GM23338 (cell line): ENCODE measurements around the gene BTBD1. TPM values are rescaled to one million over a fixed set of nuclear protein-coding genes. Genes with fewer than 3 reads are reported as not detected.

ENCODE experiments used
- EZH2 ChIP-seq: fragments of 200-600 bp; sonication (generic); IDR thresholded peaks from one replicate; pipeline ENCODE4 v1.8.0; 2017; ENCODE audit warnings: antibody characterized with exemption, mild to moderate bottlenecking, low read depth; ENCODE audit not compliant: unreplicated experiment
- NANOG ChIP-seq: IDR thresholded peaks from 2 replicates; pipeline ENCODE4 v1.6.1; 2016; ENCODE audit warnings: antibody characterized with exemption, borderline replicate concordance
- POLR2AphosphoS5 ChIP-seq: IDR thresholded peaks from 2 replicates; pipeline ENCODE4 v1.6.1; 2016; ENCODE audit warnings: antibody characterized with exemption, low read depth
- STAT1 ChIP-seq: IDR thresholded peaks from one replicate; pipeline ENCODE4 v1.6.1; 2016; ENCODE audit warnings: antibody characterized with exemption; ENCODE audit not compliant: unreplicated experiment
- ZNF114 ChIP-seq: fragments of 250-450 bp; sonication (Bioruptor Pico); IDR thresholded peaks from 2 replicates; pipeline ENCODE4 v1.5.0; 2020; ENCODE audit warnings: mild to moderate bottlenecking, moderate library complexity
- ZNF331 ChIP-seq: fragments of 250-450 bp; sonication (Bioruptor Pico); IDR thresholded peaks from 2 replicates; pipeline ENCODE4 v1.5.0; 2020; ENCODE audit warnings: low read depth, mild to moderate bottlenecking, moderate library complexity
- polyA plus RNA-seq: library from polyadenylated mRNA; unstranded; fragments of >200 nt; fragmentation: Nextera tagmentation; extraction: Ambion mirVana; gene quantifications from 2 replicates; pipeline ENCODE4 v1.2.1, GENCODE V29; 2016
- total RNA-seq: library from RNA; depleted of rRNA; stranded (reverse); fragments of >200 nt; shearing (Covaris generic); gene quantifications from 2 replicates; pipeline ENCODE4 v1.2.3, GENCODE V29; 2014
- TF ChIP-seq, protein P1 (sequence below): fragments of 250-450 bp; sonication (Bioruptor Pico); IDR thresholded peaks from 2 replicates; pipeline ENCODE4 v1.5.0; 2020; ENCODE audit warnings: mild to moderate bottlenecking, moderate library complexity
- TF ChIP-seq, protein P2 (sequence below): IDR thresholded peaks from one replicate; pipeline ENCODE4 v1.6.1; 2018; ENCODE audit warnings: antibody characterized with exemption; ENCODE audit not compliant: unreplicated experiment
- TF ChIP-seq, protein P3 (sequence below), 2 experiments: fragments of 200-600 bp in 1 of 2; sonication (generic) in 1 of 2; conservative IDR thresholded peaks; 2 replicates each; pipeline versions ENCODE4 v1.5.1 to v1.6.1; 2016 to 2017; ENCODE audit warnings: antibody characterized with exemption in 2 of 2, low read depth in 2 of 2, mild to moderate bottlenecking in 2 of 2, moderate library complexity in 1 of 2

The BTBD1 gene
- total and polyA plus RNA-seq, 2 experiments from 2014 or later: 12.6 to 66.1 TPM

DNA sequence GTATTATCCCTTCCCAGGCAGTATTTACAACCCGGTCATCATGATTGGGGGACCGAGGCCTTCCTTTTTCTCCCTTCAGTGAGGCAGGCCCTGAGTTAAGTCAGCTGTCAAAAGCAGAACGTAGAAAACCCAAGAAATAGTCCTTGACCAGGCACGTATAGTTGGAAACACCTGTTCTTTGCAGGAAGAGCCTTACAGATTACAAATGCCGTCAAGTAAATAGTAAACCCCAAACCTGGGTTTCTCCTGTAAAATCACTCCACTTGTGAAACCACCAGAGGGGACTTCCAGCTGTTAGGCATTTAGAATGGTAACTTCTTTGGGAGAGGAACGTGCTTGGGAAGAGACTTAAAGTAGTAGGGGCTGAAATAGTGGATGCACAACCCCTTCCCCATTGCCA is 1.0 kb upstream of the BTBD1 start (continued):
- TF ChIP-seq, protein P1, sequence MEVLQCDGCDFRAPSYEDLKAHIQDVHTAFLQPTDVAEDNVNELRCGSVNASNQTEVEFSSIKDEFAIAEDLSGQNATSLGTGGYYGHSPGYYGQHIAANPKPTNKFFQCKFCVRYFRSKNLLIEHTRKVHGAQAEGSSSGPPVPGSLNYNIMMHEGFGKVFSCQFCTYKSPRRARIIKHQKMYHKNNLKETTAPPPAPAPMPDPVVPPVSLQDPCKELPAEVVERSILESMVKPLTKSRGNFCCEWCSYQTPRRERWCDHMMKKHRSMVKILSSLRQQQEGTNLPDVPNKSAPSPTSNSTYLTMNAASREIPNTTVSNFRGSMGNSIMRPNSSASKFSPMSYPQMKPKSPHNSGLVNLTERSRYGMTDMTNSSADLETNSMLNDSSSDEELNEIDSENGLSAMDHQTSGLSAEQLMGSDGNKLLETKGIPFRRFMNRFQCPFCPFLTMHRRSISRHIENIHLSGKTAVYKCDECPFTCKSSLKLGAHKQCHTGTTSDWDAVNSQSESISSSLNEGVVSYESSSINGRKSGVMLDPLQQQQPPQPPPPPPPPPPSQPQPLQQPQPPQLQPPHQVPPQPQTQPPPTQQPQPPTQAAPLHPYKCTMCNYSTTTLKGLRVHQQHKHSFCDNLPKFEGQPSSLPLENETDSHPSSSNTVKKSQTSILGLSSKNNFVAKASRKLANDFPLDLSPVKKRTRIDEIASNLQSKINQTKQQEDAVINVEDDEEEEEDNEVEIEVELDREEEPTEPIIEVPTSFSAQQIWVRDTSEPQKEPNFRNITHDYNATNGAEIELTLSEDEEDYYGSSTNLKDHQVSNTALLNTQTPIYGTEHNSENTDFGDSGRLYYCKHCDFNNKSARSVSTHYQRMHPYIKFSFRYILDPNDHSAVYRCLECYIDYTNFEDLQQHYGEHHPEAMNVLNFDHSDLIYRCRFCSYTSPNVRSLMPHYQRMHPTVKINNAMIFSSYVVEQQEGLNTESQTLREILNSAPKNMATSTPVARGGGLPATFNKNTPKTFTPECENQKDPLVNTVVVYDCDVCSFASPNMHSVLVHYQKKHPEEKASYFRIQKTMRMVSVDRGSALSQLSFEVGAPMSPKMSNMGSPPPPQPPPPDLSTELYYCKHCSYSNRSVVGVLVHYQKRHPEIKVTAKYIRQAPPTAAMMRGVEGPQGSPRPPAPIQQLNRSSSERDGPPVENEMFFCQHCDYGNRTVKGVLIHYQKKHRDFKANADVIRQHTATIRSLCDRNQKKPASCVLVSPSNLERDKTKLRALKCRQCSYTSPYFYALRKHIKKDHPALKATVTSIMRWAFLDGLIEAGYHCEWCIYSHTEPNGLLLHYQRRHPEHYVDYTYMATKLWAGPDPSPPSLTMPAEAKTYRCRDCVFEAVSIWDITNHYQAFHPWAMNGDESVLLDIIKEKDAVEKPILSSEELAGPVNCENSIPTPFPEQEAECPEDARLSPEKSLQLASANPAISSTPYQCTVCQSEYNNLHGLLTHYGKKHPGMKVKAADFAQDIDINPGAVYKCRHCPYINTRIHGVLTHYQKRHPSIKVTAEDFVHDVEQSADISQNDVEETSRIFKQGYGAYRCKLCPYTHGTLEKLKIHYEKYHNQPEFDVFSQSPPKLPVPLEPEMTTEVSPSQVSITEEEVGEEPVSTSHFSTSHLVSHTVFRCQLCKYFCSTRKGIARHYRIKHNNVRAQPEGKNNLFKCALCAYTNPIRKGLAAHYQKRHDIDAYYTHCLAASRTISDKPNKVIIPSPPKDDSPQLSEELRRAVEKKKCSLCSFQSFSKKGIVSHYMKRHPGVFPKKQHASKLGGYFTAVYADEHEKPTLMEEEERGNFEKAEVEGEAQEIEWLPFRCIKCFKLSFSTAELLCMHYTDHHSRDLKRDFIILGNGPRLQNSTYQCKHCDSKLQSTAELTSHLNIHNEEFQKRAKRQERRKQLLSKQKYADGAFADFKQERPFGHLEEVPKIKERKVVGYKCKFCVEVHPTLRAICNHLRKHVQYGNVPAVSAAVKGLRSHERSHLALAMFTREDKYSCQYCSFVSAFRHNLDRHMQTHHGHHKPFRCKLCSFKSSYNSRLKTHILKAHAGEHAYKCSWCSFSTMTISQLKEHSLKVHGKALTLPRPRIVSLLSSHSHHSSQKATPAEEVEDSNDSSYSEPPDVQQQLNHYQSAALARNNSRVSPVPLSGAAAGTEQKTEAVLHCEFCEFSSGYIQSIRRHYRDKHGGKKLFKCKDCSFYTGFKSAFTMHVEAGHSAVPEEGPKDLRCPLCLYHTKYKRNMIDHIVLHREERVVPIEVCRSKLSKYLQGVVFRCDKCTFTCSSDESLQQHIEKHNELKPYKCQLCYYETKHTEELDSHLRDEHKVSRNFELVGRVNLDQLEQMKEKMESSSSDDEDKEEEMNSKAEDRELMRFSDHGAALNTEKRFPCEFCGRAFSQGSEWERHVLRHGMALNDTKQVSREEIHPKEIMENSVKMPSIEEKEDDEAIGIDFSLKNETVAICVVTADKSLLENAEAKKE (CRISPR knock-in tag): no peak
- TF ChIP-seq POLR2AphosphoS5 (no peak), ZNF331 (CRISPR knock-in tag) (no peak), ZNF114 (CRISPR knock-in tag) (no peak), NANOG (no peak), EZH2 (no peak), STAT1 (no peak)
- TF ChIP-seq, protein P2, sequence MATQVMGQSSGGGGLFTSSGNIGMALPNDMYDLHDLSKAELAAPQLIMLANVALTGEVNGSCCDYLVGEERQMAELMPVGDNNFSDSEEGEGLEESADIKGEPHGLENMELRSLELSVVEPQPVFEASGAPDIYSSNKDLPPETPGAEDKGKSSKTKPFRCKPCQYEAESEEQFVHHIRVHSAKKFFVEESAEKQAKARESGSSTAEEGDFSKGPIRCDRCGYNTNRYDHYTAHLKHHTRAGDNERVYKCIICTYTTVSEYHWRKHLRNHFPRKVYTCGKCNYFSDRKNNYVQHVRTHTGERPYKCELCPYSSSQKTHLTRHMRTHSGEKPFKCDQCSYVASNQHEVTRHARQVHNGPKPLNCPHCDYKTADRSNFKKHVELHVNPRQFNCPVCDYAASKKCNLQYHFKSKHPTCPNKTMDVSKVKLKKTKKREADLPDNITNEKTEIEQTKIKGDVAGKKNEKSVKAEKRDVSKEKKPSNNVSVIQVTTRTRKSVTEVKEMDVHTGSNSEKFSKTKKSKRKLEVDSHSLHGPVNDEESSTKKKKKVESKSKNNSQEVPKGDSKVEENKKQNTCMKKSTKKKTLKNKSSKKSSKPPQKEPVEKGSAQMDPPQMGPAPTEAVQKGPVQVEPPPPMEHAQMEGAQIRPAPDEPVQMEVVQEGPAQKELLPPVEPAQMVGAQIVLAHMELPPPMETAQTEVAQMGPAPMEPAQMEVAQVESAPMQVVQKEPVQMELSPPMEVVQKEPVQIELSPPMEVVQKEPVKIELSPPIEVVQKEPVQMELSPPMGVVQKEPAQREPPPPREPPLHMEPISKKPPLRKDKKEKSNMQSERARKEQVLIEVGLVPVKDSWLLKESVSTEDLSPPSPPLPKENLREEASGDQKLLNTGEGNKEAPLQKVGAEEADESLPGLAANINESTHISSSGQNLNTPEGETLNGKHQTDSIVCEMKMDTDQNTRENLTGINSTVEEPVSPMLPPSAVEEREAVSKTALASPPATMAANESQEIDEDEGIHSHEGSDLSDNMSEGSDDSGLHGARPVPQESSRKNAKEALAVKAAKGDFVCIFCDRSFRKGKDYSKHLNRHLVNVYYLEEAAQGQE: no peak
- TF ChIP-seq, protein P3, sequence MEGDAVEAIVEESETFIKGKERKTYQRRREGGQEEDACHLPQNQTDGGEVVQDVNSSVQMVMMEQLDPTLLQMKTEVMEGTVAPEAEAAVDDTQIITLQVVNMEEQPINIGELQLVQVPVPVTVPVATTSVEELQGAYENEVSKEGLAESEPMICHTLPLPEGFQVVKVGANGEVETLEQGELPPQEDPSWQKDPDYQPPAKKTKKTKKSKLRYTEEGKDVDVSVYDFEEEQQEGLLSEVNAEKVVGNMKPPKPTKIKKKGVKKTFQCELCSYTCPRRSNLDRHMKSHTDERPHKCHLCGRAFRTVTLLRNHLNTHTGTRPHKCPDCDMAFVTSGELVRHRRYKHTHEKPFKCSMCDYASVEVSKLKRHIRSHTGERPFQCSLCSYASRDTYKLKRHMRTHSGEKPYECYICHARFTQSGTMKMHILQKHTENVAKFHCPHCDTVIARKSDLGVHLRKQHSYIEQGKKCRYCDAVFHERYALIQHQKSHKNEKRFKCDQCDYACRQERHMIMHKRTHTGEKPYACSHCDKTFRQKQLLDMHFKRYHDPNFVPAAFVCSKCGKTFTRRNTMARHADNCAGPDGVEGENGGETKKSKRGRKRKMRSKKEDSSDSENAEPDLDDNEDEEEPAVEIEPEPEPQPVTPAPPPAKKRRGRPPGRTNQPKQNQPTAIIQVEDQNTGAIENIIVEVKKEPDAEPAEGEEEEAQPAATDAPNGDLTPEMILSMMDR (conservative IDR thresholded peaks at IDR 0.05; ENCODE audit: low read depth in 2 of 2): no peak
